HEK293 (cell line): ENCODE data around the gene GRAMD1B.

Source experiments
- CTCF ChIA-PET: fragments of 350-600 bp; formaldehyde crosslinking; extraction: SDS; loops from one replicate; lab custom pipeline; 2021; ENCODE audit warnings: antibody characterized with exemption; lab: Yijun Ruan, JAX
- POLR2A ChIA-PET: fragments of 300-600 bp; formaldehyde crosslinking; extraction: SDS; loops from one replicate; lab custom pipeline; 2020; ENCODE audit warnings: antibody characterized with exemption, inconsistent platforms; lab: Yijun Ruan, JAX
- H3K27ac ChIP-seq: fragments of 200-500 bp; sonication (Bioruptor generic); 2 replicates; pipeline ENCODE4 v1.5.1; 2014; ENCODE audit warnings: low read depth, low read length, control low read depth, inconsistent platforms; ENCODE audit errors: extremely low read depth
- H3K36me3 ChIP-seq, 2 experiments: fragments of 200-500 bp in 1 of 2; sonication (Bioruptor generic) in 1 of 2; 1 replicate in 1 of 2; 2 replicates in 1 of 2; pipeline ENCODE4 v1.5.1; 2014 to 2017; ENCODE audit warnings: inconsistent platforms in 2 of 2, low read length in 2 of 2; ENCODE audit not compliant: control insufficient read depth in 2 of 2, insufficient read depth in 1 of 2
- H3K4me1 ChIP-seq: fragments of 200-500 bp; sonication (Bioruptor generic); 2 replicates; pipeline ENCODE4 v1.5.1; 2014; ENCODE audit warnings: mild to moderate bottlenecking, low read length, inconsistent platforms; ENCODE audit not compliant: control insufficient read depth, insufficient read depth
- H3K4me3 ChIP-seq: 2 replicates; pipeline ENCODE4 v1.5.1; 2011; ENCODE audit warnings: low read depth, mild to moderate bottlenecking, control low read depth, low read length, moderate library complexity
- H3K9me3 ChIP-seq: fragments of 200-500 bp; sonication (Bioruptor generic); 2 replicates; pipeline ENCODE4 v1.5.1; 2014; ENCODE audit warnings: low read depth, low read length, inconsistent platforms; ENCODE audit not compliant: control insufficient read depth, insufficient read depth
- BCL11A ChIP-seq: fragments of 450-650 bp; formaldehyde crosslinking; IDR thresholded peaks from 2 replicates; pipeline ENCODE4 v1.5.1; 2016; ENCODE audit warnings: low read depth, missing biosample characterization, missing genetic modification characterization
- GFI1B ChIP-seq: fragments of 450-650 bp; formaldehyde crosslinking; IDR thresholded peaks from 2 replicates; pipeline ENCODE4 v1.5.1; 2016; ENCODE audit warnings: missing biosample characterization, missing genetic modification characterization
- HIC1 ChIP-seq: fragments of 450-650 bp; formaldehyde crosslinking; IDR thresholded peaks from 2 replicates; pipeline ENCODE4 v1.5.1; 2016; ENCODE audit warnings: missing biosample characterization, missing genetic modification characterization
- PRDM1 ChIP-seq: fragments of 450-650 bp; formaldehyde crosslinking; IDR thresholded peaks from 2 replicates; pipeline ENCODE4; 2016; ENCODE audit warnings: missing biosample characterization, missing genetic modification characterization
- SP7 ChIP-seq: fragments of 450-650 bp; formaldehyde crosslinking; IDR thresholded peaks from 2 replicates; pipeline ENCODE4 v1.5.1; 2016; ENCODE audit warnings: missing biosample characterization, missing genetic modification characterization
- TCF7L2 ChIP-seq: IDR thresholded peaks from 2 replicates; pipeline ENCODE4 v1.6.1; 2011; ENCODE audit warnings: low read depth, mild to moderate bottlenecking, inconsistent platforms, low read length, moderate library complexity, borderline replicate concordance
- WT1 ChIP-seq: fragments of 450-650 bp; formaldehyde crosslinking; IDR thresholded peaks from 2 replicates; pipeline ENCODE4 v1.5.1; 2016; ENCODE audit warnings: missing biosample characterization, missing genetic modification characterization
- ZBTB11 ChIP-seq: fragments of 450-650 bp; formaldehyde crosslinking; conservative IDR thresholded peaks from 2 replicates; pipeline ENCODE4 v1.5.1; 2016; ENCODE audit warnings: low read depth, missing biosample characterization, missing genetic modification characterization
- ZBTB17 ChIP-seq: fragments of 450-650 bp; formaldehyde crosslinking; IDR thresholded peaks from 2 replicates; pipeline ENCODE4 v1.5.1; 2016; ENCODE audit warnings: missing biosample characterization, missing genetic modification characterization
- ZBTB44 ChIP-seq: fragments of 450-650 bp; IDR thresholded peaks from 2 replicates; pipeline ENCODE4 v1.5.1; 2018; ENCODE audit warnings: missing biosample characterization, mild to moderate bottlenecking, missing genetic modification characterization
- ZEB2 ChIP-seq: fragments of 450-650 bp; formaldehyde crosslinking; IDR thresholded peaks from 2 replicates; pipeline ENCODE4 v1.5.1; 2016; ENCODE audit warnings: missing biosample characterization, missing genetic modification characterization
- ZNF121 ChIP-seq: fragments of 450-650 bp; formaldehyde crosslinking; IDR thresholded peaks from 2 replicates; pipeline ENCODE4 v1.5.1; 2016; ENCODE audit warnings: missing biosample characterization, missing genetic modification characterization
- ZNF148 ChIP-seq: fragments of 450-650 bp; formaldehyde crosslinking; IDR thresholded peaks from 2 replicates; pipeline ENCODE4 v1.5.0; 2017; ENCODE audit warnings: missing biosample characterization, missing genetic modification characterization, borderline replicate concordance
- ZNF169 ChIP-seq: fragments of 450-650 bp; formaldehyde crosslinking; IDR thresholded peaks from 2 replicates; pipeline ENCODE4 v1.5.1; 2016; ENCODE audit warnings: missing biosample characterization, missing genetic modification characterization
- ZNF18 ChIP-seq: fragments of 450-650 bp; formaldehyde crosslinking; IDR thresholded peaks from 2 replicates; pipeline ENCODE4 v1.5.1; 2016; ENCODE audit warnings: missing biosample characterization, missing genetic modification characterization
- ZNF184 ChIP-seq: fragments of 450-650 bp; IDR thresholded peaks from 2 replicates; pipeline ENCODE4 v1.5.1; 2018; ENCODE audit warnings: missing biosample characterization, mild to moderate bottlenecking, missing genetic modification characterization
- ZNF202 ChIP-seq: fragments of 450-650 bp; formaldehyde crosslinking; IDR thresholded peaks from 2 replicates; pipeline ENCODE4 v1.5.1; 2016; ENCODE audit warnings: missing biosample characterization, missing genetic modification characterization, borderline replicate concordance
- ZNF580 ChIP-seq: fragments of 450-650 bp; formaldehyde crosslinking; IDR thresholded peaks from 2 replicates; pipeline ENCODE4 v1.5.1; 2016; ENCODE audit warnings: missing biosample characterization, missing genetic modification characterization
- ZNF664 ChIP-seq: fragments of 450-650 bp; formaldehyde crosslinking; IDR thresholded peaks from 2 replicates; pipeline ENCODE4 v1.5.1; 2016; ENCODE audit warnings: missing biosample characterization, missing genetic modification characterization

The GRAMD1B gene

GRCh38 chr11:123585706-123586105 is 155.6 kb downstream of the GRAMD1B start:
- Histone ChIP-seq H3K9me3 (no peaks in the 10 kb centered on the region), H3K27ac (no peak overlapping the region), H3K36me3 (peaks cover 0 to under 1% of the 10 kb centered on the region in 2 experiments; a peak in 1 of 3 replicates), H3K4me1 (no peaks in the 10 kb centered on the region), H3K4me3 (no peak overlapping the region)
- POLR2A ChIA-PET = no interaction called here
- TF ChIP-seq WT1 (tag by site-specific recombination) = no peak
- TF ChIP-seq PRDM1 (tag by site-specific recombination) = peak; percentile 41; the same call in 1 of the 2 replicates
- CTCF ChIA-PET = interaction anchor here (0.5 to 1.8 kb wide), 2 partner anchors 9 to 476 kb away, joined by 4 to 10 read pairs; no protein-coding TSS in a partner anchor

- CTCF ChIA-PET = interaction anchor here (0.5 to 1.8 kb wide), 2 partner anchors 10 to 485 kb away, joined by 3 to 10 read pairs; no protein-coding TSS in a partner anchor
- Histone ChIP-seq H3K4me3 (no peak overlapping the region), H3K36me3 (peaks cover 0 to 7% of the 10 kb centered on the region in 2 experiments; a peak in 1 of 3 replicates), H3K27ac (no peak overlapping the region), H3K4me1 (no peaks in the 10 kb centered on the region), H3K9me3 (no peaks in the 10 kb centered on the region)
- TF ChIP-seq HIC1 (tag by site-specific recombination) (no peak), ZBTB17 (tag by site-specific recombination) (no peak), ZNF148 (tag by site-specific recombination) (no peak), ZNF184 (no peak), ZBTB11 (tag by site-specific recombination) (no peak), BCL11A (no peak), ZBTB44 (tag by site-specific recombination) (no peak), GFI1B (tag by site-specific recombination) (no peak), ZEB2 (no peak)
- POLR2A ChIA-PET = no interaction called here
Measured at GRCh38 chr11:123586568-123586967, 156.5 kb downstream of the GRAMD1B start.

GRCh38 chr11:123587044-123587443 is 157.0 kb downstream of the GRAMD1B start:
- Histone ChIP-seq H3K9me3 (no peaks in the 10 kb centered on the region), H3K36me3 (peaks cover 0 to 7% of the 10 kb centered on the region in 2 experiments; a peak in 1 of 3 replicates), H3K4me3 (no peak overlapping the region), H3K4me1 (no peaks in the 10 kb centered on the region), H3K27ac (no peak overlapping the region)
- ChIA-PET CTCF (no interaction called here), POLR2A (no interaction called here)
- no peak for TF ChIP-seq ZNF169 (tag by site-specific recombination)
- no peak for TF ChIP-seq ZNF202 (tag by site-specific recombination)
- TF ChIP-seq SP7 (tag by site-specific recombination) = no peak
- no peak for TF ChIP-seq ZNF664
- no peak for TF ChIP-seq ZNF18 (tag by site-specific recombination)
- no peak for TF ChIP-seq ZNF580 (tag by site-specific recombination)
- TF ChIP-seq TCF7L2 = no peak
- no peak for TF ChIP-seq ZNF121 (tag by site-specific recombination)
